Fibroblast of lung (primary cell): ENCODE results near the gene GUCY2C. TPM values are rescaled to one million over a fixed set of nuclear protein-coding genes. Genes with fewer than 3 reads are reported as not detected.
"Not testable (repeated sequence)": the region's sequence is repeated elsewhere in the genome, so short reads cannot be mapped to it uniquely, and the experiment has no call there.

Experiments
- DNase-seq, 2 donors: peaks; one replicate each; pipeline versions ENCODE4 v3.0.0 to v3.0.0-alpha.2; 2010; ENCODE audit warnings: low read depth in 2 of 2
- H2AFZ ChIP-seq: 2 replicates; pipeline ENCODE4 v1.5.1; 2012; ENCODE audit warnings: low read length, control low read depth, inconsistent platforms
- H3K27ac ChIP-seq: 2 replicates; pipeline ENCODE4 v1.5.1; 2011; ENCODE audit warnings: low read length, control low read depth; ENCODE audit not compliant: insufficient read depth
- H3K27me3 ChIP-seq: 2 replicates; pipeline ENCODE4 v1.5.1; 2011; ENCODE audit warnings: mild to moderate bottlenecking, low read length; ENCODE audit not compliant: control insufficient read depth, insufficient read depth
- H3K36me3 ChIP-seq: 2 replicates; pipeline ENCODE4 v1.5.1; 2011; ENCODE audit warnings: low read length; ENCODE audit not compliant: control insufficient read depth, insufficient read depth
- H3K4me1 ChIP-seq: 2 replicates; pipeline ENCODE4 v1.5.1; 2011; ENCODE audit warnings: low read length; ENCODE audit not compliant: control insufficient read depth, insufficient read depth; ENCODE audit errors: extremely low read depth
- H3K4me2 ChIP-seq: 2 replicates; pipeline ENCODE4 v1.5.1; 2011; ENCODE audit warnings: low read length, control low read depth; ENCODE audit not compliant: insufficient read depth; ENCODE audit errors: extremely low read depth
- H3K4me3 ChIP-seq, 4 experiments: fragments of 200-600 bp in 1 of 4; sonication (generic) in 1 of 4; replicated peaks in 1 of 4; 2 replicates each; pipeline ENCODE4 v1.5.1; 2011 to 2016; ENCODE audit warnings: low read length in 4 of 4, low read depth in 3 of 4, mild to moderate bottlenecking in 3 of 4, control low read depth in 2 of 4, inconsistent platforms in 1 of 4, mixed read lengths in 1 of 4; ENCODE audit not compliant: insufficient read depth in 1 of 4; ENCODE audit errors: control extremely low read depth in 1 of 4
- H3K79me2 ChIP-seq: 2 replicates; pipeline ENCODE4 v1.5.1; 2012; ENCODE audit warnings: mild to moderate bottlenecking, low read length, inconsistent platforms; ENCODE audit not compliant: control insufficient read depth, insufficient read depth
- H3K9ac ChIP-seq: 2 replicates; pipeline ENCODE4 v1.5.1; 2011; ENCODE audit warnings: mild to moderate bottlenecking, low read length, control low read depth; ENCODE audit not compliant: insufficient read depth
- H3K9me3 ChIP-seq: 2 replicates; pipeline ENCODE4 v1.5.1; 2012; ENCODE audit warnings: low read depth, low read length; ENCODE audit not compliant: control insufficient read depth, insufficient read depth
- H4K20me1 ChIP-seq: 2 replicates; pipeline ENCODE4 v1.5.1; 2011; ENCODE audit warnings: low read length; ENCODE audit not compliant: control insufficient read depth, insufficient read depth; ENCODE audit errors: extremely low read depth
- CTCF ChIP-seq, 2 donors: IDR thresholded peaks in 1 of 2; conservative IDR thresholded peaks in 1 of 2; 1 replicate in 1 of 2; 2 replicates in 1 of 2; pipeline ENCODE4 v1.5.1; 2011 to 2012; ENCODE audit warnings: low read length in 2 of 2, control low read depth in 1 of 2, inconsistent platforms in 1 of 2, low read depth in 1 of 2, mild to moderate bottlenecking in 1 of 2
- EZH2 ChIP-seq: IDR thresholded peaks from 2 replicates; pipeline ENCODE4 v1.5.1; 2012; ENCODE audit warnings: low read length, control low read depth, mild to moderate bottlenecking; ENCODE audit errors: missing control alignments
- polyA plus RNA-seq, 2 donors: library from polyadenylated mRNA; depleted of rRNA in 1 of 2; stranded (reverse) in 1 of 2; unstranded in 1 of 2; fragments of >200 nt; gene quantifications; 2 replicates each; pipeline ENCODE4 v1.2.1, GENCODE V29; 2011 to 2012; ENCODE audit warnings: missing spikeins in 1 of 2
- total RNA-seq: library from RNA; depleted of rRNA; stranded (reverse); fragments of >200 nt; gene quantifications from 2 replicates; pipeline ENCODE4 v1.2.1, GENCODE V29; 2014

GUCY2C gene
- total and polyA plus RNA-seq, 2 donors (not counting 1 experiment from before 2014, with no cell fraction given), result 0.02 TPM; not detected in 1

- no peak for DNase-seq
- TF ChIP-seq EZH2, result no peak
- no peak for TF ChIP-seq CTCF (conservative IDR thresholded peaks at IDR 0.05 in 1 of 2, IDR thresholded peaks at IDR 0.05 in 1 of 2; ENCODE audit: low read depth in 1 of 2, low read length in 2 of 2)
- no peaks in the 10 kb centered on the region for H3K27me3 ChIP-seq
- no peaks in the 10 kb centered on the region for H3K9me3 ChIP-seq
- no peak overlapping the region for H3K4me2 ChIP-seq
- H4K20me1 ChIP-seq, result no peaks in the 10 kb centered on the region
- no peak overlapping the region for H3K4me3 ChIP-seq
- H3K36me3 ChIP-seq, result no peaks in the 10 kb centered on the region
- H3K27ac ChIP-seq, result no peak overlapping the region
- no peaks in the 10 kb centered on the region for H3K79me2 ChIP-seq
- H3K4me1 ChIP-seq, result no peaks in the 10 kb centered on the region
- H3K9ac ChIP-seq, result no peak overlapping the region
- H2AFZ ChIP-seq, result no peak overlapping the region
These were observed 7.3 kb downstream of the GUCY2C start for GRCh38 chr12:14689144-14689543.

GRCh38 chr12:14682231-14682630, 14.2 kb downstream of the GUCY2C start:
- not testable (repeated sequence) for H3K9me3 ChIP-seq, H4K20me1 ChIP-seq, H3K36me3 ChIP-seq, DNase-seq, H3K4me3 ChIP-seq, H3K79me2 ChIP-seq, H3K9ac ChIP-seq, H3K4me2 ChIP-seq, H2AFZ ChIP-seq, H3K27me3 ChIP-seq, H3K4me1 ChIP-seq, H3K27ac ChIP-seq

GRCh38 chr12:14681625-14682024, 14.8 kb downstream of the GUCY2C start:
- Histone ChIP-seq H3K27me3 (no peaks in the 10 kb centered on the region), H4K20me1 (no peaks in the 10 kb centered on the region), H3K36me3 (no peaks in the 10 kb centered on the region), H3K4me3 (no peak overlapping the region), H3K9me3 (no peaks in the 10 kb centered on the region), H2AFZ (no peak overlapping the region), H3K4me1 (no peaks in the 10 kb centered on the region), H3K79me2 (no peaks in the 10 kb centered on the region), H3K9ac (no peak overlapping the region), H3K27ac (no peak overlapping the region), H3K4me2 (no peak overlapping the region)
- no peak for TF ChIP-seq CTCF (conservative IDR thresholded peaks at IDR 0.05 in 1 of 2, IDR thresholded peaks at IDR 0.05 in 1 of 2; ENCODE audit: low read depth in 1 of 2, low read length in 2 of 2)
- no peak for TF ChIP-seq EZH2
- DNase-seq, result no peak
